GM21423 (cell line): ENCODE data around the gene MTA3.

Experiments used
- ATAC-seq: cut with Tn5 transposase; IDR thresholded peaks from one replicate; pipeline ENCODE4 v1.9.1; 2021; ENCODE audit warnings: mild to moderate bottlenecking, moderate library complexity; ENCODE audit not compliant: unreplicated experiment

MTA3 gene

DNA sequence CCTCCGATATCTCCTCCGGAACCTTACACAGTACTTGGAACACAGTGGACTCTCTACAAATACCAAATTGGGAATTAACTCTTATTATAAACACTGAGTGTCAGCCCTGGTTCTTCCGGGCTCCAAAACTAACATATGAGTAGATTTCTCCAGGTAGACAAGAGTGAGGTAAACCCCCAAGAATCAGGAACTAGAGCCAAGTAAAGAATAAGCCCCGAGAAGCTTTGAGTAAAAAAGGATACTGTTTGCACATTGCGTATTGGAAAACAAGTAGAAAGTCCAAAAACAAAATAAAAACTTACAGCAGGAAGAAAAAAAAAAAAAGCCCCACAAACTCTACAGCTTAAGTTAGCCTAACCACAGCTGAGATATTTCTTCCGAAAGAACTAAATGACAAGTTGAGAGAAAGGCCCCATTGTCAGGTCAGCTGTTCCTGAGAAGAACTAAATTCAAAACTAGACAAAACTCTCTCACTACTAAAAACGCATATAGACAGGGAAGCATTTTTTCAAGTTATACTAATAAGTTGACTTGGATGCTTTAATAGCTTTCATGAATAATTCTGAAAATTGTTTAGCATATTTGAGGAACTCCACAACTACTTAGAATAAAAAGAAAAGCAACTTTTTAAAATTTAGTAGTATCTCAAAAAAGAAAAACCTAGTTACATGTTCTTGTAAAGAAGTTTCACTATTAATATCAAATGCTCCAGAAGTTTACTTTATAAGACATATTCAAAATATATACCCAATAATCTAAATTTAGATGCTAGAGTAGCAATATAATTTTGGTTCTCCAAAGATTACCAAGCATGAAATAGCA is 228.2 kb downstream of the MTA3 start:
- peak; percentile 28 for ATAC-seq

DNA sequence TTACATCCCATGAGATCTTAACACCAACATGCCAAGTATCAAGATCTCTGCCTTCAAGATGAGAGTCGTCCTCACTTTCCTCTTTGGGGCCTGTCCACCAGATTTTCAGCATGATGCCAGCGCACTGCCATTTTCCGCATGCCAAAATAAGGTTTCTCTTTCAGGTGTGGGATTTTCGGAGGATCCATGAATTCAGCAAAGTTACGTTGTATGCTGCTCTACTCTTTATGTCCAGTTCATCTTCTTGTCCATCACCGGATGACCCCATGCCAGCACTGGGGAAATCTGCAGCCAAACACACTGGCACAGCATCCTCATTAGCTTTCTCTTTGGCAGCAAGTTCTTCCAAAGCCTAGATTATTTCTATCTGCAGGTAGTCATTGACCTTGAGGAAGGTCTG is 228.8 kb downstream of the MTA3 start:
- ATAC-seq: no peak

DNA sequence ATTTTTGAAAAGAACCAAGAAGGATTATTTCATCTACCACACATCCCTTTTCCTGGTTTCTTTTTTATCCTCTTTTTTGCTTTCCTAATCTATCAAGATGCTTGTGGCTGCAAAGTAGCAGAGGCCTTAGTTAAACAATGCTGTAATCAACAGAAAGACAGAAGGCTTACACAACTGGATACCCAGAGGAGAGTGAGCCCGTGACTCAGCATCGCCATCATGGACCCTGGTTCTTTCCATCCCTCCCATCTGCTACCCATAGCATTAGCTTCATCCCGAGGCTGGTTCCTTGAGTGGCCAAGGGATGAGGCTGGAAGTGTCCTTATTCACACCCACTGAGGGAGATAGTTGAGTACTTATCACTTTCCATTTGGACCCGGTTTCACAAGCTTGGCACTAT is 231.4 kb downstream of the MTA3 start:
- no peak for ATAC-seq

DNA sequence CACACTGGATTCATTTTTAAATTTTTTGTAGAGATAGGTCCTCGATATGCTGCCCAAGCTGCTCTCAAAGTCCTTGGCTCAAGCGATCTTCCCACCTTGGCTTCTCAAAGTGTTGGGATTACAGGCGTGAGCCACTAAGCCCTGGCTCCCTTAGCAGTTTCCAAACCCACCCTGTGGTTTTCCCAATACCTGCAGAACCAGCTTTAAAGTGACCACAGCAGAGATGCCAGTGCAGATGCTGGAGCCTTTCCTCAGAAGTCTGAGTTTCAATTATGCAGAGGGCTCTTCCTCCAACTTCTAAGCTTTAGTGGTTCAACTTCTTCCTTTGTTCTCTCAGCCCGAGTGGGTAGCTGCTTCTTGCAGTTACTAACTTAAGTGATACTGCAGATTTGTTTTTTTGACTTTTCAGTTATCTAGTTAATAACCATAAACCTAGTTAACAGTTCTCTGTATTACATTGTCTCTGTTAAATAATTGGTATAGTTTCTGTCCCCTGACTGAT is 232.1 kb downstream of the MTA3 start:
- ATAC-seq: no peak

DNA sequence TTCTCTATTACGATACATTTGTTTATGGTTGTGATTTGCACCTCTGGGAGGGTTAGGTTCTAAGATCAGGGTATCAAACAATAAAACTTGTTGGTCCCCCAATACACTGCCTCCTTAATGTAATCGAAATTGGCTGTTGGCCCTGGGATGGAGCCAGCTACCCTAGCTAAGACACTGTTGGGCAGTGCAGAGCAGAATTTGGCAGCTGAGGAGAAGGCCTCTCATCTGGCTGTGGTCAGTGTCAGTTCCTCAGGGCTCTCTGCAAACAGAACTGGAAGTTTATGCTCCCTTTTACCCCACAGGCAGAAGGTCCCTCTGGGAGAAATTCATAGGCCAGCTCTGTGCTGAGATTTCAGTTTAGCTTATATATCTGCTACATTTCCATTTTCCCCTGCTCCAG is 232.5 kb downstream of the MTA3 start:
- no peak for ATAC-seq

DNA sequence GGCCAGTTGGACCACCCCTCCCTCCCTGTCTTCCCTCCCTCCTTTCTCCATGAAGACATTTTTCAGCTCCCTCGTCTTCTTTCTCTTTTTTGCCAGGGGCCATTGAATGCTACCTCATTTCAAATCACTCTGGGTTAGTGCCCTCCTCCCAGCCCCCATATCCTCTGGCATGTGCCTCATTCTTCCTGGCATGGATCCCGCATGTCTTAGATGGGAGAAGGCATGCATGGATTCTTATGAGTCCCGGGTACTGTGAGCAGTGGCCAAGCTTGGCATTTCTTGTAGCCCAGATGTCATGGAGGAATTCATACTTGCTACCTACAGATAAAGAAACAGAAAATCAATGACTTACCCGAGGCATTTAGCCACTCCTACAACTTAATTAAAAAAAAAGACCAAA is 232.9 kb downstream of the MTA3 start:
- ATAC-seq: no peak

DNA sequence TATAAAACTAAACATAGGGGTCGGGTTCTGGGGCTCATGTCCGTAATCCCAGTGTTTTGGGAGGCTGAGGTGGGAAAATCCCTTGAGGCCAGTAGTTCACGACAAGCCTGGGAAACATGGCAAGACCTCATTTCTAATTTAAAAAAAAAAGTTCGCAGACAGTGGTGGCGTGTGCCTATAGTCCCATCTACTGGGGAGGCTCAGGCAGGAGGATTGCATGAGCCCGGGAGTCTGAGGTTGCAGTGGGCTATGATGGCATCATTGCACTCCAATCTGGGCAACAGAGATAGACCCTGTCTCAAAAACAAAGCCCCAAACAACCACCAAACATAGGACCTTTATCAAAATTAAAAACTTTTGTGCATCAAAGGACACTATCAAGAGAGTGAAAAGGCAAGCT is 233.7 kb downstream of the MTA3 start:
- no peak for ATAC-seq

DNA sequence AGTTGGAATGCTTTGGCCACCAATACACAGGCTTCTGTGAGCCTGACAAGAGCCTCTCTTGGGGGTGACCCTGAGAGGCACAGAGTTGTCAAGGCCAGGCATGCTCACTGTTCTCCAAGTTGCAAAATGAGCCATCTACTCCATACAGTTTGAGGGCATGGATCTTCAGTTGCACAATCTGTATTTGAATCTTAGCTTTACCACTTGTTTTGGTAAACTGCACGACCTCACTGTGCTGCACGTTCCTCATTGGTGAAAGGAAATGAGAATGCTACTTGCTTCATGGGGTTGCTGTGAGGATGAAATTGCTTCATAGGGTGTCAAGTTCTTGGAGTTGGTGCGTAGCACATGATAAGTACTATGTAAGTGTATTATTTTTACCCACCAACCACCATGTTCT is 235.9 kb downstream of the MTA3 start:
- ATAC-seq: no peak

DNA sequence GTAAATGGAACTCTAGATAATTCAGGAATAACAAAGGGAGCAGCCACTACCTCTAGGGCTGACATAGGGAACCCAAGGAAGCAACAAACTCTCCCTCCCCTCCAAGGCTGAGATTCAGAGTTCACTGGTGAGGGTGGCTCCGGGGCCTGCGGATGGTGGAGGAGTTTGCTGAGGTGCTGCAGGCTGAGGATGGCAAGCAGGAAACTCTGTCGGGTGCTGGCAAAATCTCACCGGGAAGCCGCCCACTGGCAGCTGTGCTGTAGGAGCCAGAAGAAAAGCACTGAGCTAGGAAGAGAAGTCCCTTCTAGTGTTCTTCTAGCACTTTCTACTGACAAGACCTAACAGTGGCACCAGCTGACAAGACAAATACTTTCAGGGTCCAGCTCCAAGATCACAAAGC is 236.5 kb downstream of the MTA3 start:
- no peak for ATAC-seq
